NCI-H460 (cell line): ENCODE results near the gene BCR. TPM values are rescaled to one million over a fixed set of nuclear protein-coding genes. Genes with fewer than 3 reads are reported as not detected.
A peak's percentile ranks its signal among the peaks of the same experiment; 100 is the strongest.
"Not testable (repeated sequence)": the region's sequence is repeated elsewhere in the genome, so short reads cannot be mapped to it uniquely, and the experiment has no call there.

Source experiments
- DNase-seq: peaks from one replicate; pipeline ENCODE4 v3.0.0-alpha.2; 2016; ENCODE audit warnings: low read depth; ENCODE audit errors: extremely low read depth
- total RNA-seq: library from RNA; depleted of rRNA; stranded (reverse); fragments of >200 nt; shearing (Covaris generic); gene quantifications from 2 replicates; pipeline ENCODE4 v1.2.3, GENCODE V29; 2014

Gene BCR
- total RNA-seq, 1 experiment from 2014 or later, result 21.2 TPM

GRCh38 chr22:23305321-23305910 is 125.1 kb downstream of the BCR start:
- DNase-seq, result no peak

- no peak for DNase-seq
Observed at GRCh38 chr22:23305922-23306374, 125.6 kb downstream of the BCR start.

- DNase-seq, result no peak
Observed at GRCh38 chr22:23306438-23306921, 126.2 kb downstream of the BCR start.

GRCh38 chr22:23306926-23307325 is 126.6 kb downstream of the BCR start:
- DNase-seq, result no peak

GRCh38 chr22:23307511-23307910 is 127.2 kb downstream of the BCR start:
- not testable (repeated sequence) for DNase-seq

GRCh38 chr22:23309261-23309660 is 129.0 kb downstream of the BCR start:
- not testable (repeated sequence) for DNase-seq

GRCh38 chr22:23310443-23311097 is 130.3 kb downstream of the BCR start:
- DNase-seq, result not testable (repeated sequence)

- not testable (repeated sequence) for DNase-seq
Observed at GRCh38 chr22:23311635-23312420, 131.5 kb downstream of the BCR start.

- DNase-seq, result no peak
Observed at GRCh38 chr22:23313791-23314567, 133.7 kb downstream of the BCR start.

GRCh38 chr22:23315341-23315917 is 135.1 kb downstream of the BCR start:
- peak; percentile 2 for DNase-seq

- DNase-seq, result not testable (repeated sequence)
Observed at GRCh38 chr22:23316596-23316995, 136.3 kb downstream of the BCR start.

- DNase-seq, result not testable (repeated sequence)
Observed at GRCh38 chr22:23318316-23318715, 138.0 kb downstream of the BCR start.

- DNase-seq, result not testable (repeated sequence)
Observed at GRCh38 chr22:23322497-23323080, 142.3 kb downstream of the BCR start.

GRCh38 chr22:23323960-23324688 is 143.8 kb downstream of the BCR start:
- DNase-seq, result not testable (repeated sequence)

GRCh38 chr22:23325183-23325582 is 144.9 kb downstream of the BCR start:
- no peak for DNase-seq

GRCh38 chr22:23333822-23334221 is 153.5 kb downstream of the BCR start:
- DNase-seq, result not testable (repeated sequence)

GRCh38 chr22:23337672-23338071 is 157.4 kb downstream of the BCR start:
- DNase-seq, result not testable (repeated sequence)

GRCh38 chr22:23341942-23342695 is 161.8 kb downstream of the BCR start:
- not testable (repeated sequence) for DNase-seq
